Activated CD8-positive, alpha-beta memory T cell treated with anti-CD3 and anti-CD28 coated beads for 24 hours (primary cell): ENCODE data around the gene UGT1A4.
"Not testable (repeated sequence)": the region's sequence is repeated elsewhere in the genome, so short reads cannot be mapped to it uniquely, and the experiment has no call there.

ENCODE experiments used
- DNase-seq: peaks from one replicate; pipeline ENCODE4 v3.0.0-alpha.2; 2020

UGT1A4 gene

DNA sequence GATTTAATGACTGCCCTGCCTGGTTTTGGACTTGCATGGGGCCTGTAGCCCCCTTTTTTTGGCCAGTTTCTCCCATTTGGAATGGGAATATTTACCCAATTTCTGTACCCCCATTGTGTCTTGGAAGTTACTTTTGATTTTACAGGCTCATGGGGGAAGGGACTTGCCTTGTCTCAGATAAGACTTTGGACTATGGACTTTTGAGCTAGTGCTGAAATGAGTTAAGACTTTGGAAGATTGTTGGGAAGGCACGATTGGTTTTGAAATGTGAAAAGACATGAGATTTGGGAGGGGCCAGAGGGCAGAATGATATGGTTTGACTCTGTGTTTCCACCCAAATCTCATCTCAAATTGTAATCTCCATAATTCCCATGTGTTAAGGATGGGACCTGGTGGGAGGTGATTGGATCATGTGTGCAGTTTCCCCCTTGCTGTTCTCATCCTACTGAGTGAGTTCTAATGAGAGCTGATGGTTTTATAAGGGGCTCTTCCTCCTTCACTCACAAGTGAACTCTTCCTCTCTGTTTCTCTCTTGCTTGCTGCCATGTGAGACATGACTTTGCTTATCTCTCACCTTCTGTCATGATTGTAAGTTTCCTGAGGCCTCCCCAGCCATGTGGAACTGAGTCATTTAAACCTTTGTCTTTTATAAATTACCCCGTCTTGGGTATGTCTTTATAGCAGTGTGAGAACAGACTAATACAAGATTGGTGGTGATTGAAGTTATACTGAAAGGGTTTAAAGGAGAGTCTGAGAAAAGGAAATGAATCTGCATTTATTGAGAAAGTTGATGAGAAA lies 32.9 kb downstream of the UGT1A4 start:
- DNase-seq = not testable (repeated sequence)

GRCh38 chr2:233754872-233755611 lies 36.5 kb downstream of the UGT1A4 start:
- no peak for DNase-seq

DNA sequence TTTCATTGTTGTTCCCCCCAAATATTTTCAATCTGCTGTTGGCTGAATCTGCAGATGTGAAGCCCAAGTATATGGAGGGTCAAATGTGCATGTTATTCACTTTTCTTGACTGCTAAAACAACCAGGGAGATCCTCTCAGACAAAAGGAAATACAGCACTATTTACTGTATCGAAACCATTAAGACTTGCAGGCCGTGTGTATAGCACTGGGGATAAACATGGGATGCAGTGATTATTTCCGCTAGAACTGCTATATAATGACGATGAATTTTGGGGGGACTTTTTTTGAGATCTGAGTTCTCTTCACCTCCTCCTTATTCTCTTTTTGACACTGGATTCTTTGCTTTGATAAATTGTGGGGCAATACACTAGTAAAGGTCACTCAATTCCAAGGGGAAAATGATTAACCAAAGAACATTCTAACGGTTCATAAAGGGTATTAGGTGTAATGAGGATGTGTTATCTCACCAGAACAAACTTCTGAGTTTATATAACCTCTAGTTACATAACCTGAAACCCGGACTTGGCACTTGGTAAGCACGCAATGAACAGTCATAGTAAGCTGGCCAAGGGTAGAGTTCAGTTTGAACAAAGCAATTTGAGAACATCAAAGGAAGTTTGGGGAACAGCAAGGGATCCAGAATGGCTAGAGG lies 38.0 kb downstream of the UGT1A4 start:
- no peak for DNase-seq

DNA sequence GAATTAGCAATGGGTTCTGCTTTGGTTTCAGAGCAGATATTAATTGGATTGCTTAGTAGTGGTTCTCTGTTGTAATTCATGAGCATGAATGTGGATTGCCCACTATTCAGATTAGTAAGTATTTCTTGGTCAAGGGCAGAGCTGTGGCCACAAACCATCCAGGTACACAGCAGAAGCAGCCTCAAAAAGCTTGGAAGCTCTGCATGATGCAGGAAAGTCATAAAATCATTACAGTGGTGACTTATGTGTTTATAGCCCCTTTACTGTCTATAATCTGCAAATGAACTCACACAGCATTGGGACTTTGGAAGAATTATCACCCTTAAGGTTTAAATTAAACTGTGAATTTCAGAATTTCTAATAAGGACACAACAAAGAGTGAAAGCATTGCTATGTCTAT lies 39.6 kb downstream of the UGT1A4 start:
- DNase-seq = no peak

DNA sequence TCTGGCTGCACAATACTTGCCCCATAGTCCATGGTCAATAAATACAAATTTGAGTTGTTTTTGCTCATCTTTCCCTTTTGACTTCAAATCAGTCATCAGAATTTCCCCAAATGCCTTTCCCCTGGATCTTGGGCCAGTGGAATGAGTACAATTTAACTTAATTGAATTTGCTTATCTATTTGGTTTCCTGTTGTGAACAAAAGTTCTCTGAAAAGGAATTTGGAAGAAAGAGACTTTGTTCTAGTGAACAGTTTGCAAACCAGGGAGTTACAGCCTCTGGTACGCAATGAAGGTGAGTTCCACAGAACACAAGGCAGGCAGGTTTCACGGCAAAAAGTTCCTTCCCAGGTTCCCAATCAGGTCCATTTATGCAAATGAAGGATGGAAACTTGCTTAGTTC lies 40.3 kb downstream of the UGT1A4 start:
- DNase-seq = no peak

GRCh38 chr2:233760043-233760442 lies 41.5 kb downstream of the UGT1A4 start, which contains the start of gene UGT1A1:
UGT1A1 (plus strand) TSS chr2:233760270; CDS start chr2:233760288, 18 bp downstream.
- no peak for DNase-seq

DNA sequence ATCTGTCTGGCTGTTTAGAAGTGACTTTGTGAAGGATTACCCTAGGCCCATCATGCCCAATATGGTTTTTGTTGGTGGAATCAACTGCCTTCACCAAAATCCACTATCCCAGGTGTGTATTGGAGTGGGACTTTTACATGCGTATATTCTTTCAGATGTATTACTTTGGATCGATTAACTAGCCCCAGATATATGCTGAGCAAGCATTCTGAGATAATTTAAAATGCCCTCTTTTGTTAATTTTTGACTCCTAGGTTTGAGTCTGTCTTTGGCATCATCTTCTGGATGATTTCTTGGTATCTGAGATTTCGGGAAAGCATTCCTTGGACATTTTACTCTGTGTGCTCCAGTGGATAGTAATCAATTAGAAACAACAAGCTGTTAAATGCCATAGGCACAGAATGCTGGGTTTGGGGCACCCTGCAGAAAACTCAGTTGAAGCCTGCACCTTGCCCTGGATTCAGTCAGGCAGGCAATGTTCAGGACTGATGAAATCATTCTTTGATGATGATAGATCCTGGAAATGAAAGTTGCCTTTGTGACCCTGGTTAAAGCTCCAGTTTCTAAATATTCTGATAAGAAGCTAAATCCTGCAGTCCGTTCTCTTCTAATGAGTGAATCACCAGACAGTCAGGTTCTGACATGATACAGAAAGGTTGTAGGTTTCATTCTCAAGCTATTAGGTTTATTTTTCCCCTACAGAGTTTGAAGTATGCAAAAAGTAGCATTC lies 42.7 kb downstream of the UGT1A4 start:
- DNase-seq = no peak

DNA sequence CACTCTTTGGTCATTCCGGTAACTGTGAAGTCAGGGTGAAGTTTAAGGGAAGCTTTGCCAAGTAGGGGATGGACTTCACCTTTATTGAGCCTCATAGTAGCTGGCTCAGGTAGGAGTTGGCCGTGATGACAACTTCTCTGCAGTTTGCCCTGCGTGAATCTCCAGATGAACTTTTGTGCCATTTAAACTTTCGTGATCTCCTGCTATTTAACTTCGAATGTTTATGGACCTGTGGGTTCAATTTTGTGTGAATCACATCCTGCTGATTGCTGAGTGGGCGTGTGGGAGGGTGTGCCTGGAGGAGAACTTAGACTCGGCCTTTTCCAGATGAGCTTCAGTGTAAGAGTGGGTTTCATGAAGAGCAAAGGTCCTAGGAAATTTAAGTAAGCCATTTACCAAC lies 45.7 kb downstream of the UGT1A4 start:
- DNase-seq = no peak

DNA sequence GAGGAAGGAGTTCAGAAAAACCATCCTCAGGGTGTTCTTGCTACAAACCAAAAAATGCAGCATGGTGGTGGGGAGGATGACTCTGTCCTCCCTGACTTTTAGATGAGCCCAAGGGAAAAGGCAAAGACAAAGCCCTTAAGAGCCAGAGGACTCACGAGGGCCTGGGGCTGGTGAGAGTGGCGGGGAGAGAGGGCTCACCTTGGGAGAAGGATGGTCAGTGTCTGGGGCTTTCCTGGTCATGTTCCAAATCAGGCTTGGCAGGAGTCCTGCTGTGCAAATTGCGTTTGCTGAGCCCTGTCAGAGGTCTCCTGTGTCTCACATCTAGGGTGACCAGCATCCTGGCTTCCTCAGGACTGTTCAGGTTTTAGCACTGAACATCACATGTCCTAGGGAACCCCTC lies 46.2 kb downstream of the UGT1A4 start:
- DNase-seq = no peak

GRCh38 chr2:233766416-233766815 lies 47.9 kb downstream of the UGT1A4 start:
- DNase-seq = no peak

DNA sequence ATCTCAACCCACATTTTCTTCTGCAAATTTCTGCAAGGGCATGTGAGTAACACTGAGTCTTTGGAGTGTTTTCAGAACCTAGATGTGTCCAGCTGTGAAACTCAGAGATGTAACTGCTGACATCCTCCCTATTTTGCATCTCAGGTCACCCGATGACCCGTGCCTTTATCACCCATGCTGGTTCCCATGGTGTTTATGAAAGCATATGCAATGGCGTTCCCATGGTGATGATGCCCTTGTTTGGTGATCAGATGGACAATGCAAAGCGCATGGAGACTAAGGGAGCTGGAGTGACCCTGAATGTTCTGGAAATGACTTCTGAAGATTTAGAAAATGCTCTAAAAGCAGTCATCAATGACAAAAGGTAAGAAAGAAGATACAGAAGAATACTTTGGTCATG lies 49.5 kb downstream of the UGT1A4 start:
- DNase-seq = no peak

DNA sequence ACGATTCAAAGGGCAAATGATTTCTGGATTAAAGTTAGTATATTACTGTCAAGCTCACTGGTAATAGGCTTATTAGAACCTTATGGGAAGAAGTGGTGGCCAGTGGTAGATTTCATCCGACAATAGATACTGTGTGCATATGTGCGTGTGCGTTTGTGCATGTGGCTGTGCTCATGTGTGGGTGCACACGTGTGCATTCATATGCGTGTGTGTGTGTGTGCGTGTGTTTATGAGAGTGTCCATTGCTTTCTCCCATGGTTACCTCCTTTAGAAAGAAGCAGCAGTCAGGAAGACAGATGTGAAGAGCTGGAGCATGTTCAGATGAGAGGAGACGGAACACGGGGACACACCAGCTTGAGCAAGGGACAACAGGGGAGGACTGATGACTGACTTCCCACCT lies 50.7 kb downstream of the UGT1A4 start:
- no peak for DNase-seq

DNA sequence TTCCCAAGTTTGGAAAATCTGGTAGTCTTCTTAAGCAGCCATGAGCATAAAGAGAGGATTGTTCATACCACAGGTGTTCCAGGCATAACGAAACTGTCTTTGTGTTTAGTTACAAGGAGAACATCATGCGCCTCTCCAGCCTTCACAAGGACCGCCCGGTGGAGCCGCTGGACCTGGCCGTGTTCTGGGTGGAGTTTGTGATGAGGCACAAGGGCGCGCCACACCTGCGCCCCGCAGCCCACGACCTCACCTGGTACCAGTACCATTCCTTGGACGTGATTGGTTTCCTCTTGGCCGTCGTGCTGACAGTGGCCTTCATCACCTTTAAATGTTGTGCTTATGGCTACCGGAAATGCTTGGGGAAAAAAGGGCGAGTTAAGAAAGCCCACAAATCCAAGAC lies 53.6 kb downstream of the UGT1A4 start:
- DNase-seq = no peak

DNA sequence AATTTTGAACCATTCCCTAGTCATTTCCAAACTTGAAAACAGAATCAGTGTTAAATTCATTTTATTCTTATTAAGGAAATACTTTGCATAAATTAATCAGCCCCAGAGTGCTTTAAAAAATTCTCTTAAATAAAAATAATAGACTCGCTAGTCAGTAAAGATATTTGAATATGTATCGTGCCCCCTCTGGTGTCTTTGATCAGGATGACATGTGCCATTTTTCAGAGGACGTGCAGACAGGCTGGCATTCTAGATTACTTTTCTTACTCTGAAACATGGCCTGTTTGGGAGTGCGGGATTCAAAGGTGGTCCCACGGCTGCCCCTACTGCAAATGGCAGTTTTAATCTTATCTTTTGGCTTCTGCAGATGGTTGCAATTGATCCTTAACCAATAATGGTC lies 54.0 kb downstream of the UGT1A4 start:
- DNase-seq = no peak

DNA sequence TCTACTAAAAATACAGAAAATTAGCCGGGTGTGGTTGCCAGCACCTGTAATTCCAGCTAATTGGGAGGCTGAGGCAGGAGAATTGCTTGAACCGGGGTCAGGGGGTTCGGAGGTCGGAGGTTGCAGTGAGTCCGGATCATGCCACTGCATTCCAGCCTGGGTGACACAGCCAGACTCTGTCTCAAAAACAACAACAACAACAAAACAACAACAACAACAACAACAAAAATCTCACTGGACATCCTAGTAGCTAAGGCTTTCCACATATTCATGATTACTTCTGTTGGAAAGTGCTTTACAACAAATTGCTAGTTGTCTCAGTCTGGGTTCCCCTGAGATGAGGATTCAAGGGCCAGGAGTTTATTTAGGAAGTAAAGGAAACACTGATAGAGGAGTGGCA lies 55.3 kb downstream of the UGT1A4 start:
- DNase-seq = no peak

- no peak for DNase-seq
Measured at GRCh38 chr2:233775414-233775813, 56.9 kb downstream of the UGT1A4 start.

DNA sequence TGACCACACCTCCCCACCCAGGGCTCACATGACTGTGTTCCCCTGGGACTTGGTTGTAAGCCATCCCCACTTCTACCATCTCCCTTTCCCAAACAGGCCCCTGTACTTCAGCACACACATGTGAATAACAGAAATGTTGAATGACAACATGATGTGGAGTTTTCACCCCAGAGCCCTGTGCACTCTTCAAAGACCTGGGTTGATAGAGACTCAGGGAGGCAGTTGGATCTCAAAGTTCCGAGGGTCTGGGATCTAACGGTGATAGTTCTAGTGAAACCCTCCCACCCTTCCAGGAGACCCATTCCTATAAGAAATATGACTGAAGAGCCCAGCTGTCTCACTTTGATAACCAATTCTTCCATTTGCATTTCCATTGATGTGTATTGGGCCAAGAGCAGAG lies 59.5 kb downstream of the UGT1A4 start, which contains the start of gene MROH2A:
TSS of gene MROH2A (plus strand) at position 301 of the 400 bp plus-strand sequence. CDS start 1,029 bp downstream, outside the sequence.
- no peak for DNase-seq

- DNase-seq = no peak
Measured at GRCh38 chr2:233779722-233780121, 61.2 kb downstream of the UGT1A4 start.

DNA sequence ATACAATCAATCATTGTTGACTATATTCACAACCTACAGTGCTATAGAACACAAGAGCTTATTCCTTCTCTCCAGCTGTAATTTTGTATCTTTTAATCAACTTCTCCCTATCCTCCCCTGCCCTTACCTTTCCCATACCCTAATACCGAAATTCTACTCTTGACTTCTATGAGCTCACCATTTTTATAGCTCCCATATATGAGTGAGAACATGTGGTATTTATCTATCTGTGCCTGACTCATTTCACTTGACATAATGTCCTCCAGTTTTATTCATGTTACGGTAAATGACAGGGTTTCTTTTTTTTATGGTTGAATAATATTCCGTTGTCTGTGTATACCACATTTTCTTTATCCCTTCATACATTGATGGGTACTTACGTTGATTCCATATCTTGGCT lies 62.2 kb downstream of the UGT1A4 start:
- DNase-seq = no peak

GRCh38 chr2:233789554-233789953 lies 71.0 kb downstream of the UGT1A4 start:
- no peak for DNase-seq

GRCh38 chr2:233791151-233791882 lies 72.8 kb downstream of the UGT1A4 start:
- DNase-seq = no peak

GRCh38 chr2:233791883-233792329 lies 73.4 kb downstream of the UGT1A4 start:
- DNase-seq = no peak
